ENCODE measurements around the gene FBXO11. TPM values are rescaled to one million over a fixed set of nuclear protein-coding genes. Genes with fewer than 3 reads are reported as not detected.

Gene FBXO11
- total and polyA plus RNA-seq, 2 of the 4 experiments (the other 2 are of a cell fraction), result 27.1 to 29.6 TPM

- Histone ChIP-seq H3K27me3 (ENCODE audit: control insufficient read depth, insufficient read depth, low read length) (no peaks in the 10 kb centered on the region), H3K27ac (ENCODE audit: insufficient read depth, low read length) (no peak overlapping the region), H3K4ac (ENCODE audit: low read depth, low read length) (no peak overlapping the region), H3K79me1 (ENCODE audit: low read depth in 1 of 2, low read length in 2 of 2) (peaks cover 34 to 70% of the 10 kb centered on the region in 2 experiments), H3K56ac (ENCODE audit: extremely low read depth, insufficient read depth, low read length) (no peak overlapping the region), H4K91ac (ENCODE audit: insufficient read depth, low read depth, low read length) (no peak overlapping the region), H2AK5ac (ENCODE audit: low read depth, low read length) (no peak overlapping the region), H3K4me2 (ENCODE audit: low read depth, low read length) (no peak overlapping the region), H2BK5ac (ENCODE audit: low read depth, low read length, poor library complexity, severe bottlenecking) (no peak overlapping the region), H3K14ac (replicated peaks; ENCODE audit: low read depth, low read length) (no peak overlapping the region), H3K9me3 (ENCODE audit: control insufficient read depth, insufficient read depth, low read length) (no peaks in the 10 kb centered on the region), H4K5ac (ENCODE audit: low read depth, low read length) (no peak overlapping the region), H3K9me1 (ENCODE audit: insufficient read depth, low read length) (peaks cover 21% of the 10 kb centered on the region), H4K8ac (ENCODE audit: low read depth in 2 of 2, low read length in 2 of 2) (no peak overlapping the region), H3K23ac (ENCODE audit: low read depth, low read length) (no peak overlapping the region), H4K20me1 (ENCODE audit: insufficient read depth, low read length) (peaks cover 82% of the 10 kb centered on the region), H2BK120ac (ENCODE audit: low read depth, low read length) (no peak overlapping the region), H3K4me3 (ENCODE audit: insufficient read depth, low read depth, low read length) (no peak overlapping the region), H2AK9ac (replicated peaks; ENCODE audit: low read depth, low read length, poor library complexity) (no peak overlapping the region), H2BK15ac (ENCODE audit: low read depth, low read length) (no peak overlapping the region), H2BK20ac (ENCODE audit: low read depth, low read length) (no peak overlapping the region), H3K18ac (ENCODE audit: low read depth, low read length) (no peak overlapping the region), H3K9ac (ENCODE audit: low read depth, low read length) (no peak overlapping the region), H2AFZ (replicated peaks; ENCODE audit: low read length, poor library complexity) (no peak overlapping the region), H3K36me3 (ENCODE audit: control insufficient read depth, insufficient read depth, low read length) (peaks cover 4% of the 10 kb centered on the region), H3K4me1 (ENCODE audit: control insufficient read depth, insufficient read depth, low read length) (peaks cover 7% of the 10 kb centered on the region)
- no peak for ATAC-seq (ENCODE audit: low read depth)
- in situ Hi-C loops (cut with MboI; ENCODE audit: low sequenced_read_pairs), result no loop called here
- DNase-seq, result no peak
- no TSS peak for BruUV-seq (replicated peaks)
- 100% methylated on average over 2 of the region's 7 CpGs; no CpG with 5 or more reads in 1 of the 2 experiments for WGBS, 2 experiments (ENCODE audit: extremely low coverage in 2 of 2, insufficient read length in 1 of 2)
- ChIA-PET POLR2A (ENCODE audit: unreplicated experiment) (interaction anchor here (0.6 kb wide), 1 partner anchor 36 kb away, joined by 3 read pairs; no protein-coding TSS in a partner anchor), CTCF (interaction anchor here (0.7 to 1.0 kb wide), 2 partner anchors 9 to 236 kb away, joined by 3 to 4 read pairs; no protein-coding TSS in a partner anchor)
- dilution Hi-C loops (cut with HindIII; ENCODE audit: low sequenced_read_pairs, unreplicated experiment), result no loop called here
- intact Hi-C loops (cut with micrococcal nuclease), result no loop called here
- TF ChIP-seq ELK1 (IDR thresholded peaks at IDR 0.05; ENCODE audit: borderline replicate concordance, low read depth, low read length) (no peak), CHD1 (IDR thresholded peaks at IDR 0.05; ENCODE audit: low read depth, low read length) (no peak), MAFK (IDR thresholded peaks at IDR 0.05; ENCODE audit: low read depth, low read length) (no peak), SMC3 (IDR thresholded peaks at IDR 0.05; ENCODE audit: low read depth, low read length) (no peak), POLR2A (IDR thresholded peaks at IDR 0.05; ENCODE audit: low read depth, low read length) (no peak), NFE2L2 (IDR thresholded peaks at IDR 0.05; ENCODE audit: low read depth, low read length) (no peak), FOS (IDR thresholded peaks at IDR 0.05; ENCODE audit: low read depth, low read length) (no peak), MAZ (IDR thresholded peaks at IDR 0.05; ENCODE audit: borderline replicate concordance, low read depth, low read length) (no peak), BHLHE40 (IDR thresholded peaks at IDR 0.05; ENCODE audit: low read depth, low read length) (no peak), RFX5 (IDR thresholded peaks at IDR 0.05; ENCODE audit: low read depth, low read length) (no peak), USF2 (IDR thresholded peaks at IDR 0.05; ENCODE audit: low read depth, low read length) (no peak), RCOR1 (IDR thresholded peaks at IDR 0.05; ENCODE audit: insufficient replicate concordance, low read length) (no peak), CEBPB (IDR thresholded peaks at IDR 0.05; ENCODE audit: low read depth, low read length) (no peak), MXI1 (IDR thresholded peaks at IDR 0.05; ENCODE audit: borderline replicate concordance, low read depth, low read length) (no peak)
Observed at GRCh38 chr2:47870641-47871540, 35.4 kb downstream of the FBXO11 start.
